RWPE2 (cell line): Measurements from ENCODE around the gene SLC9A2.

ENCODE experiments used
- ATAC-seq: fragments of 200-7000 bp; cut with Tn5 transposase; 3 replicates; pipeline ENCODE4 v1.9.1; 2021; ENCODE audit warnings: low read depth
- DNase-seq: peaks from one replicate; pipeline ENCODE4 v3.0.0-alpha.2; 2020; ENCODE audit warnings: low spot score
- H3K27ac ChIP-seq: fragments of 450-650 bp; 2 replicates; pipeline ENCODE4 v1.5.1; 2017; ENCODE audit warnings: mild to moderate bottlenecking; ENCODE audit not compliant: poor library complexity, severe bottlenecking
- H3K27me3 ChIP-seq: fragments of 250-450 bp; sonication (Bioruptor Pico); 2 replicates; pipeline ENCODE4 v1.5.1; 2021; ENCODE audit warnings: mild to moderate bottlenecking, moderate library complexity; ENCODE audit not compliant: insufficient read depth, poor library complexity, severe bottlenecking
- H3K36me3 ChIP-seq: fragments of 250-450 bp; sonication (Bioruptor Pico); 2 replicates; pipeline ENCODE4 v1.5.1; 2020; ENCODE audit warnings: low read depth, mild to moderate bottlenecking, moderate library complexity
- H3K4me1 ChIP-seq: fragments of 250-450 bp; sonication (Bioruptor Pico); 2 replicates; pipeline ENCODE4 v1.5.1; 2021; ENCODE audit warnings: mild to moderate bottlenecking, moderate library complexity; ENCODE audit not compliant: insufficient read depth, poor library complexity, severe bottlenecking
- H3K4me3 ChIP-seq: fragments of 250-450 bp; sonication (Bioruptor Pico); 2 replicates; pipeline ENCODE4 v1.5.1; 2021; ENCODE audit warnings: mild to moderate bottlenecking, moderate library complexity; ENCODE audit not compliant: severe bottlenecking
- H3K9me3 ChIP-seq: fragments of 250-450 bp; sonication (Bioruptor Pico); 2 replicates; pipeline ENCODE4 v1.5.1; 2021; ENCODE audit warnings: mild to moderate bottlenecking, moderate library complexity; ENCODE audit not compliant: severe bottlenecking
- CTCF ChIP-seq: fragments of 450-650 bp; IDR thresholded peaks from one replicate; pipeline ENCODE4 v1.5.1; 2017; ENCODE audit warnings: mild to moderate bottlenecking, moderate library complexity; ENCODE audit not compliant: poor library complexity, severe bottlenecking

SLC9A2 gene

GRCh38 chr2:102661846-102662245, 42.5 kb downstream of the SLC9A2 start:
- DNase-seq: no peak
- Histone ChIP-seq H3K4me3 (no peak overlapping the region), H3K27ac (no peak overlapping the region), H3K9me3 (no peaks in the 10 kb centered on the region), H3K27me3 (no peaks in the 10 kb centered on the region), H3K36me3 (no peaks in the 10 kb centered on the region), H3K4me1 (peaks cover 16% of the 10 kb centered on the region)
- TF ChIP-seq CTCF: no peak
- ATAC-seq: no peak

- H3K36me3 ChIP-seq: no peaks in the 10 kb centered on the region
- H3K4me3 ChIP-seq: no peak overlapping the region
- no peak for TF ChIP-seq CTCF
- DNase-seq: no peak
- H3K27ac ChIP-seq: no peak overlapping the region
- no peak for ATAC-seq
- H3K9me3 ChIP-seq: no peaks in the 10 kb centered on the region
- peaks cover 16% of the 10 kb centered on the region for H3K4me1 ChIP-seq
- H3K27me3 ChIP-seq: no peaks in the 10 kb centered on the region
These were observed 43.5 kb downstream of the SLC9A2 start for GRCh38 chr2:102662833-102663232.

GRCh38 chr2:102663381-102663780, 44.0 kb downstream of the SLC9A2 start:
- Histone ChIP-seq H3K9me3 (no peaks in the 10 kb centered on the region), H3K27me3 (no peaks in the 10 kb centered on the region), H3K36me3 (no peaks in the 10 kb centered on the region), H3K27ac (peak overlapping the region; percentile 38), H3K4me3 (no peak overlapping the region), H3K4me1 (peaks cover 16% of the 10 kb centered on the region)
- no peak for DNase-seq
- ATAC-seq: no peak
- no peak for TF ChIP-seq CTCF

- no peak for TF ChIP-seq CTCF
- Histone ChIP-seq H3K27me3 (no peaks in the 10 kb centered on the region), H3K36me3 (no peaks in the 10 kb centered on the region), H3K27ac (peak overlapping the region; percentile 38), H3K4me3 (no peak overlapping the region), H3K9me3 (no peaks in the 10 kb centered on the region), H3K4me1 (peaks cover 16% of the 10 kb centered on the region)
- ATAC-seq (peak; percentile 99), DNase-seq (peak; percentile 93)
These were observed 45.1 kb downstream of the SLC9A2 start for GRCh38 chr2:102664471-102664909.

GRCh38 chr2:102667072-102667471, 47.7 kb downstream of the SLC9A2 start:
- TF ChIP-seq CTCF: no peak
- ATAC-seq: no peak
- no peak overlapping the region for H3K27ac ChIP-seq

More at GRCh38 chr2:102667072-102667471, 47.7 kb downstream of the SLC9A2 start:
- H3K36me3 ChIP-seq: no peaks in the 10 kb centered on the region
- DNase-seq: no peak
- peaks cover 13% of the 10 kb centered on the region for H3K4me1 ChIP-seq
- no peaks in the 10 kb centered on the region for H3K27me3 ChIP-seq
- no peaks in the 10 kb centered on the region for H3K9me3 ChIP-seq
- no peak overlapping the region for H3K4me3 ChIP-seq
